ENCODE measurements around the gene FAM222A. TPM values are rescaled to one million over a fixed set of nuclear protein-coding genes. Genes with fewer than 3 reads are reported as not detected.

FAM222A gene
- total RNA-seq, 1 experiment from 2014 or later, result 12.8 TPM

DNA sequence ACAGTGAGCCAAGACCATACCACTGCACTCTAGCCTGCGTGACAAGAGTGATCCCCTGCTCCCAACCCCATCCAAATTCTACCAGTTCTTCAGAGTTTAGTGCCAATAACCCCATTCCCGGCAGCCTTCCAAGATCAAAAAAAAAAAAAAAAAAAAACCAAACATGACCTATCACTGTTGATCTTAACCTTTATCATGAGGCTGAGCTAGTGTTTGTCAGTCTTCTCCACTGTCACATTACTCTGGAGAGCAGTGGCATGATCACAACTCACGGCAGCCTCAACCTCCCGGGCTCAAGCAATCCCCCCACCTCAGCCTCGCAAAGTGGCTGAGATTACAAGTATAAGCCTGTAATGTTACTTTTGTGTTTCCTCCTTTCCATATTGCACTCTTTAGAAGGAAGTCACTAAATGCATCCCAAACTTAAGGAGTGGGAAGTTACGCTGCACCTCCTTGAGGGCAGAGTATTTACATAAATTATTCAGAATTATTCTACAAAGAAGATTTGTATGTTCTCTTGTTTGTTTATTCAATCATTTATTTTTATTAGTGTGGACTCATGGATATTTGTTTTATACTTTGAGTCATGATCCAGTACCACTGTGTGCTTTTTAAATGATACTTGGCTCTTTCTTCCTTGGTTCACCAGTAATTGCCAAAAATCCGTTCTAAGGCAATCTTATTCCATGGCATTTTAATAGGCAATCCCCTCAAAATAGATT, 31.5 kb upstream of the FAM222A start:
- ATAC-seq (no peak), DNase-seq (ENCODE audit: low read depth, low spot score) (no peak)
- in situ Hi-C loops (cut with HindIII; ENCODE audit: low pct_unique_long_range_greater_than_20kb, low sequenced_read_pairs) (no loop called here), intact Hi-C loops (cut with micrococcal nuclease; ENCODE audit: unreplicated experiment) (no loop called here)
- no TSS peak for BruUV-seq (replicated peaks)
- Histone ChIP-seq H3K36me3 (ENCODE audit: control insufficient read depth, insufficient read depth, low read length) (no peaks in the 10 kb centered on the region), H3K27me3 (ENCODE audit: control insufficient read depth, insufficient read depth, low read length) (peaks cover 6% of the 10 kb centered on the region), H3K4me3 (ENCODE audit: low read depth in 2 of 2, low read length in 2 of 2) (no peak overlapping the region), H3K4me1 (ENCODE audit: control insufficient read depth, insufficient read depth, low read length) (no peaks in the 10 kb centered on the region), H3K9me3 (ENCODE audit: control insufficient read depth, insufficient read depth, low read depth, low read length) (no peaks in the 10 kb centered on the region), H3K27ac (ENCODE audit: low read length) (no peak overlapping the region)
- TF ChIP-seq, protein P1, sequence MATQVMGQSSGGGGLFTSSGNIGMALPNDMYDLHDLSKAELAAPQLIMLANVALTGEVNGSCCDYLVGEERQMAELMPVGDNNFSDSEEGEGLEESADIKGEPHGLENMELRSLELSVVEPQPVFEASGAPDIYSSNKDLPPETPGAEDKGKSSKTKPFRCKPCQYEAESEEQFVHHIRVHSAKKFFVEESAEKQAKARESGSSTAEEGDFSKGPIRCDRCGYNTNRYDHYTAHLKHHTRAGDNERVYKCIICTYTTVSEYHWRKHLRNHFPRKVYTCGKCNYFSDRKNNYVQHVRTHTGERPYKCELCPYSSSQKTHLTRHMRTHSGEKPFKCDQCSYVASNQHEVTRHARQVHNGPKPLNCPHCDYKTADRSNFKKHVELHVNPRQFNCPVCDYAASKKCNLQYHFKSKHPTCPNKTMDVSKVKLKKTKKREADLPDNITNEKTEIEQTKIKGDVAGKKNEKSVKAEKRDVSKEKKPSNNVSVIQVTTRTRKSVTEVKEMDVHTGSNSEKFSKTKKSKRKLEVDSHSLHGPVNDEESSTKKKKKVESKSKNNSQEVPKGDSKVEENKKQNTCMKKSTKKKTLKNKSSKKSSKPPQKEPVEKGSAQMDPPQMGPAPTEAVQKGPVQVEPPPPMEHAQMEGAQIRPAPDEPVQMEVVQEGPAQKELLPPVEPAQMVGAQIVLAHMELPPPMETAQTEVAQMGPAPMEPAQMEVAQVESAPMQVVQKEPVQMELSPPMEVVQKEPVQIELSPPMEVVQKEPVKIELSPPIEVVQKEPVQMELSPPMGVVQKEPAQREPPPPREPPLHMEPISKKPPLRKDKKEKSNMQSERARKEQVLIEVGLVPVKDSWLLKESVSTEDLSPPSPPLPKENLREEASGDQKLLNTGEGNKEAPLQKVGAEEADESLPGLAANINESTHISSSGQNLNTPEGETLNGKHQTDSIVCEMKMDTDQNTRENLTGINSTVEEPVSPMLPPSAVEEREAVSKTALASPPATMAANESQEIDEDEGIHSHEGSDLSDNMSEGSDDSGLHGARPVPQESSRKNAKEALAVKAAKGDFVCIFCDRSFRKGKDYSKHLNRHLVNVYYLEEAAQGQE (IDR thresholded peaks at IDR 0.05; ENCODE audit: insufficient read depth in 1 of 2, low read depth in 2 of 2, low read length in 1 of 2), result no peak
- TF ChIP-seq, protein P2, sequence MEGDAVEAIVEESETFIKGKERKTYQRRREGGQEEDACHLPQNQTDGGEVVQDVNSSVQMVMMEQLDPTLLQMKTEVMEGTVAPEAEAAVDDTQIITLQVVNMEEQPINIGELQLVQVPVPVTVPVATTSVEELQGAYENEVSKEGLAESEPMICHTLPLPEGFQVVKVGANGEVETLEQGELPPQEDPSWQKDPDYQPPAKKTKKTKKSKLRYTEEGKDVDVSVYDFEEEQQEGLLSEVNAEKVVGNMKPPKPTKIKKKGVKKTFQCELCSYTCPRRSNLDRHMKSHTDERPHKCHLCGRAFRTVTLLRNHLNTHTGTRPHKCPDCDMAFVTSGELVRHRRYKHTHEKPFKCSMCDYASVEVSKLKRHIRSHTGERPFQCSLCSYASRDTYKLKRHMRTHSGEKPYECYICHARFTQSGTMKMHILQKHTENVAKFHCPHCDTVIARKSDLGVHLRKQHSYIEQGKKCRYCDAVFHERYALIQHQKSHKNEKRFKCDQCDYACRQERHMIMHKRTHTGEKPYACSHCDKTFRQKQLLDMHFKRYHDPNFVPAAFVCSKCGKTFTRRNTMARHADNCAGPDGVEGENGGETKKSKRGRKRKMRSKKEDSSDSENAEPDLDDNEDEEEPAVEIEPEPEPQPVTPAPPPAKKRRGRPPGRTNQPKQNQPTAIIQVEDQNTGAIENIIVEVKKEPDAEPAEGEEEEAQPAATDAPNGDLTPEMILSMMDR (IDR thresholded peaks at IDR 0.05), result no peak
- TF ChIP-seq TCF7L2 (IDR thresholded peaks at IDR 0.05; ENCODE audit: low read depth, low read length) (no peak), SIN3A (IDR thresholded peaks at IDR 0.05; ENCODE audit: borderline replicate concordance, insufficient read depth, low read depth, low read length) (no peak), POLR2AphosphoS5 (IDR thresholded peaks at IDR 0.05; ENCODE audit: low read depth, low read length) (no peak)
- POLR2A ChIA-PET, result no interaction called here
- CTCF ChIA-PET, result interaction anchor here (0.6 kb wide), 1 partner anchor 23 kb away, joined by 7 read pairs; no protein-coding TSS in a partner anchor

- ChIA-PET POLR2A (no interaction called here), CTCF (no interaction called here)
- TF ChIP-seq, protein P2 (IDR thresholded peaks at IDR 0.05), result no peak
These were observed 30.9 kb upstream of the FAM222A start for GRCh38 chr12:109682708-109683060.

More at GRCh38 chr12:109682708-109683060, 30.9 kb upstream of the FAM222A start:
- Histone ChIP-seq H3K27me3 (ENCODE audit: control insufficient read depth, insufficient read depth, low read length) (peaks cover 6% of the 10 kb centered on the region), H3K4me1 (ENCODE audit: control insufficient read depth, insufficient read depth, low read length) (no peaks in the 10 kb centered on the region), H3K9me3 (ENCODE audit: control insufficient read depth, insufficient read depth, low read depth, low read length) (no peaks in the 10 kb centered on the region), H3K36me3 (ENCODE audit: control insufficient read depth, insufficient read depth, low read length) (no peaks in the 10 kb centered on the region), H3K4me3 (ENCODE audit: low read depth in 2 of 2, low read length in 2 of 2) (no peak overlapping the region), H3K27ac (ENCODE audit: low read length) (no peak overlapping the region)
- DNase-seq (ENCODE audit: low read depth, low spot score) (no peak), ATAC-seq (no peak)
- BruUV-seq (replicated peaks), result no TSS peak
- intact Hi-C loops (cut with micrococcal nuclease; ENCODE audit: unreplicated experiment), result no loop called here
- in situ Hi-C loops (cut with HindIII; ENCODE audit: low pct_unique_long_range_greater_than_20kb, low sequenced_read_pairs), result no loop called here
